Measurements from ENCODE around the gene AP4S1.

GRCh38 chr14:31139301-31139847, 113.9 kb downstream of the AP4S1 start:
- TF ChIP-seq CTCF (IDR thresholded peaks at IDR 0.05) (no peak), POLR2A (IDR thresholded peaks at IDR 0.05) (no peak), EP300 (IDR thresholded peaks at IDR 0.05) (no peak)
